H9 (cell line): ENCODE measurements around the gene COMMD10. TPM values are rescaled to one million over a fixed set of nuclear protein-coding genes. Genes with fewer than 3 reads are reported as not detected.

Source experiments
- DNase-seq: peaks from one replicate; pipeline ENCODE4 v3.0.0-alpha.2; 2017
- H2AFZ ChIP-seq: one replicate; pipeline ENCODE4 v1.6.1; 2013; ENCODE audit warnings: mild to moderate bottlenecking, low read length, control low read depth, moderate library complexity
- H2AK5ac ChIP-seq: 2 replicates; pipeline ENCODE4 v1.6.1; 2013; ENCODE audit warnings: low read length, control low read depth, mixed read lengths; ENCODE audit not compliant: insufficient read length
- H2BK120ac ChIP-seq: one replicate; pipeline ENCODE4 v1.6.1; 2013; ENCODE audit warnings: low read depth, mild to moderate bottlenecking, low read length, control low read depth, inconsistent platforms; ENCODE audit not compliant: poor library complexity, severe bottlenecking
- H2BK12ac ChIP-seq: 2 replicates; pipeline ENCODE4 v1.6.1; 2013; ENCODE audit warnings: low read length, control low read depth, mixed read lengths, low read depth; ENCODE audit not compliant: insufficient read length
- H2BK15ac ChIP-seq: 2 replicates; pipeline ENCODE4 v1.6.1; 2013; ENCODE audit warnings: low read depth, low read length, control low read depth
- H2BK20ac ChIP-seq: one replicate; pipeline ENCODE4 v1.6.1; 2013; ENCODE audit warnings: low read depth, mild to moderate bottlenecking, low read length, control low read depth, inconsistent platforms; ENCODE audit not compliant: poor library complexity, severe bottlenecking
- H2BK5ac ChIP-seq: 2 replicates; pipeline ENCODE4 v1.6.1; 2013; ENCODE audit warnings: low read length, control low read depth, mixed read lengths; ENCODE audit not compliant: insufficient read length
- H3K14ac ChIP-seq: 2 replicates; pipeline ENCODE4 v1.6.1; 2013; ENCODE audit warnings: low read length, control low read depth; ENCODE audit not compliant: insufficient read depth
- H3K18ac ChIP-seq: 2 replicates; pipeline ENCODE4 v1.6.1; 2013; ENCODE audit warnings: low read depth, mild to moderate bottlenecking, mixed read lengths, low read length, control low read depth; ENCODE audit not compliant: insufficient read length
- H3K23ac ChIP-seq: 2 replicates; pipeline ENCODE4 v1.6.1; 2013; ENCODE audit warnings: low read length, control low read depth, mixed read lengths, low read depth; ENCODE audit not compliant: insufficient read length
- H3K23me2 ChIP-seq: 2 replicates; pipeline ENCODE4 v1.6.1; 2013; ENCODE audit warnings: low read depth, mild to moderate bottlenecking, mixed read lengths, low read length, control low read depth; ENCODE audit not compliant: insufficient read length, poor library complexity, severe bottlenecking
- H3K27ac ChIP-seq: 2 replicates; pipeline ENCODE4 v1.5.1; 2013; ENCODE audit warnings: low read length, control low read depth, mixed read lengths, low read depth; ENCODE audit not compliant: insufficient read length
- H3K27me3 ChIP-seq: 2 replicates; pipeline ENCODE4 v1.6.1; 2013; ENCODE audit warnings: low read length, control low read depth, inconsistent platforms; ENCODE audit not compliant: insufficient read depth
- H3K4ac ChIP-seq: 2 replicates; pipeline ENCODE4 v1.6.1; 2013; ENCODE audit warnings: low read depth, mild to moderate bottlenecking, control low read depth, inconsistent platforms, low read length, moderate library complexity
- H3K4me1 ChIP-seq: 2 replicates; pipeline ENCODE4 v1.6.1; 2013; ENCODE audit warnings: low read length, control low read depth, inconsistent platforms; ENCODE audit not compliant: insufficient read depth
- H3K4me2 ChIP-seq: 2 replicates; pipeline ENCODE4 v1.6.1; 2013; ENCODE audit warnings: low read length, control low read depth, mixed read lengths; ENCODE audit not compliant: insufficient read length, insufficient read depth
- H3K56ac ChIP-seq: 2 replicates; pipeline ENCODE4 v1.6.1; 2013; ENCODE audit warnings: low read depth, mild to moderate bottlenecking, mixed read lengths, low read length, control low read depth; ENCODE audit not compliant: insufficient read length
- H3K79me1 ChIP-seq: 2 replicates; pipeline ENCODE4 v1.6.1; 2013; ENCODE audit warnings: low read depth, mild to moderate bottlenecking, moderate library complexity, low read length, control low read depth, inconsistent platforms; ENCODE audit not compliant: insufficient read depth, poor library complexity, severe bottlenecking
- H3K79me2 ChIP-seq: 2 replicates; pipeline ENCODE4 v1.6.1; 2013; ENCODE audit warnings: low read length, control low read depth, inconsistent platforms; ENCODE audit not compliant: insufficient read depth
- H3K9ac ChIP-seq: 2 replicates; pipeline ENCODE4 v1.6.1; 2013; ENCODE audit warnings: low read length, control low read depth, mixed read lengths; ENCODE audit not compliant: insufficient read length; ENCODE audit errors: extremely low read depth
- H3K9me3 ChIP-seq: one replicate; pipeline ENCODE4 v1.6.1; 2013; ENCODE audit warnings: low read depth, low read length, inconsistent platforms; ENCODE audit not compliant: control insufficient read depth
- H3T11ph ChIP-seq: one replicate; pipeline ENCODE4 v1.6.1; 2013; ENCODE audit warnings: mild to moderate bottlenecking, low read length, control low read depth, inconsistent platforms
- H4K20me1 ChIP-seq: one replicate; pipeline ENCODE4 v1.6.1; 2013; ENCODE audit not compliant: control insufficient read depth, insufficient read length, insufficient read depth
- H4K5ac ChIP-seq: 2 replicates; pipeline ENCODE4 v1.6.1; 2013; ENCODE audit warnings: low read depth, mild to moderate bottlenecking, mixed read lengths, low read length, control low read depth; ENCODE audit not compliant: insufficient read length
- H4K8ac ChIP-seq: replicated peaks from 2 replicates; pipeline ENCODE4 v1.6.1; 2013; ENCODE audit warnings: low read length, control low read depth, mixed read lengths, low read depth; ENCODE audit not compliant: insufficient read length
- H4K91ac ChIP-seq: 2 replicates; pipeline ENCODE4 v1.6.1; 2013; ENCODE audit warnings: low read depth, mild to moderate bottlenecking, moderate library complexity, mixed read lengths, low read length, control low read depth; ENCODE audit not compliant: insufficient read length
- H3K27ac Mint-ChIP-seq, 3 experiments: 2 replicates in 2 of 3; 3 replicates in 1 of 3; pipeline ENCODE4 v1.8.0; 2020 to 2021; ENCODE audit warnings: mixed read lengths in 3 of 3, mild to moderate bottlenecking in 1 of 3, moderate library complexity in 1 of 3
- H3K27me3 Mint-ChIP-seq: 2 replicates; pipeline ENCODE4 v1.8.0; 2021; ENCODE audit warnings: low read depth, mild to moderate bottlenecking, moderate library complexity, mixed read lengths
- H3K36me3 Mint-ChIP-seq, 3 experiments: 2 replicates in 2 of 3; 3 replicates in 1 of 3; pipeline ENCODE4 v1.8.0; 2020 to 2021; ENCODE audit warnings: low read depth in 3 of 3, mixed read lengths in 3 of 3; ENCODE audit not compliant: insufficient read depth in 1 of 3
- H3K4me1 Mint-ChIP-seq, 2 experiments: 2 replicates each; pipeline ENCODE4 v1.8.0; 2020; ENCODE audit warnings: mixed read lengths in 2 of 2
- H3K4me3 Mint-ChIP-seq, 2 experiments: 2 replicates in 1 of 2; 3 replicates in 1 of 2; pipeline ENCODE4 v1.8.0; 2020 to 2021; ENCODE audit warnings: mild to moderate bottlenecking in 2 of 2, mixed read lengths in 2 of 2, moderate library complexity in 1 of 2
- H3K9me3 Mint-ChIP-seq, 2 experiments: 2 replicates in 1 of 2; 3 replicates in 1 of 2; pipeline ENCODE4 v1.8.0; 2020; ENCODE audit warnings: mild to moderate bottlenecking in 2 of 2, mixed read lengths in 2 of 2, moderate library complexity in 1 of 2
- WGBS: extraction: QIAGEN DNeasy Blood & Tissue Kit; methylation state at CpG from one replicate; pipeline ENCODE4 v1.1.7; 2013; ENCODE audit warnings: missing lambda C conversion rate, low lambda C conversion rate, mixed read lengths; ENCODE audit not compliant: insufficient read length; ENCODE audit errors: extremely low coverage; 5-methylcytosine and 5-hydroxymethylcytosine counted together
- total RNA-seq: library from RNA; stranded (reverse); gene quantifications from 2 replicates; pipeline ENCODE4 v1.2.1, GENCODE V29; 2021
- TF ChIP-seq, protein P1 (sequence below): fragments of 200-600 bp; sonication (generic); conservative IDR thresholded peaks from 3 replicates; pipeline ENCODE4 v1.8.0; 2021; ENCODE audit warnings: antibody characterized with exemption, mild to moderate bottlenecking

The COMMD10 gene
- total RNA-seq, 1 experiment from 2014 or later, result 33.9 TPM

DNA sequence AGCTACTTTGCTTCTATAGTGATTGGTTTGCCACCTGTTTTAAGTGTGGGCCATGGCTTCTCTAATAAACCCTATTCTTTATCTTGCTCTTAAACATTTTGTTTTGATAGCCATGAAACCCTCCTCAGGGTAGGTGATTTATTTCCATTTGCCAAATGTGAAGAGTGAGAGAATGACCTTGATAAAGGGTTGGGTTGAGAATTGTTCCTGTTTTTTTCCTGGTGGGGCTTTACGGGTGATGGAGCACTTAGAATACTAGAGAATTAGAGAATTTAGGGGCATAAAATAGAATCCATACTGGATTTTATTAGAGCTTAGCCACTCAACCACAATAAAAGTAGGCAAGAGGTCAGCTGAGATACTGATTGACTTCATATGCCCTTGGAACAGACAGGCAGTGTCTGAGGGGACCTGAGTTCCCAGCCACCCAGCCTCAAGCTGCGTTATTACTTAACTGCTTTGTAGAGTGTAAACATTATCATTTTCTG is 68.9 kb downstream of the COMMD10 start:
- no peak overlapping the region for H3K56ac ChIP-seq
- H3K27ac Mint-ChIP-seq, result no peak overlapping the region
- no peak overlapping the region for H3T11ph ChIP-seq
- no peaks in the 10 kb centered on the region; a peak in 1 of 7 replicates for H3K36me3 Mint-ChIP-seq
- no peak overlapping the region for H2BK20ac ChIP-seq
- no peaks in the 10 kb centered on the region for H3K27me3 ChIP-seq
- H3K9me3 Mint-ChIP-seq, result no peaks in the 10 kb centered on the region
- no peak overlapping the region for H3K18ac ChIP-seq
- no peak for DNase-seq
- H3K79me2 ChIP-seq, result no peaks in the 10 kb centered on the region
- H3K9ac ChIP-seq, result no peak overlapping the region
- H3K4me1 ChIP-seq, result no peaks in the 10 kb centered on the region
- H2AFZ ChIP-seq, result no peak overlapping the region
- H4K5ac ChIP-seq, result no peak overlapping the region
- no peaks in the 10 kb centered on the region for H3K27me3 Mint-ChIP-seq
- H2BK120ac ChIP-seq, result no peak overlapping the region
- no peak overlapping the region for H3K27ac ChIP-seq
- H4K91ac ChIP-seq, result no peak overlapping the region
- no peak overlapping the region for H3K14ac ChIP-seq
- no peak overlapping the region for H4K8ac ChIP-seq
- no peaks in the 10 kb centered on the region for H3K4me1 Mint-ChIP-seq
- H3K4me2 ChIP-seq, result no peak overlapping the region
- no peak overlapping the region for H2BK15ac ChIP-seq
- no peak overlapping the region for H2AK5ac ChIP-seq
- whole genome bisulfite sequencing, result no CpG with 5 or more reads among the region's 2 CpGs
- H3K79me1 ChIP-seq, result no peaks in the 10 kb centered on the region
- H3K4ac ChIP-seq, result no peak overlapping the region
- H3K4me3 Mint-ChIP-seq, result no peak overlapping the region
- H3K23me2 ChIP-seq, result no peaks in the 10 kb centered on the region
- no peak overlapping the region for H2BK12ac ChIP-seq
- H3K23ac ChIP-seq, result no peak overlapping the region
- H2BK5ac ChIP-seq, result no peak overlapping the region
- no peaks in the 10 kb centered on the region for H4K20me1 ChIP-seq
- TF ChIP-seq, protein P1, sequence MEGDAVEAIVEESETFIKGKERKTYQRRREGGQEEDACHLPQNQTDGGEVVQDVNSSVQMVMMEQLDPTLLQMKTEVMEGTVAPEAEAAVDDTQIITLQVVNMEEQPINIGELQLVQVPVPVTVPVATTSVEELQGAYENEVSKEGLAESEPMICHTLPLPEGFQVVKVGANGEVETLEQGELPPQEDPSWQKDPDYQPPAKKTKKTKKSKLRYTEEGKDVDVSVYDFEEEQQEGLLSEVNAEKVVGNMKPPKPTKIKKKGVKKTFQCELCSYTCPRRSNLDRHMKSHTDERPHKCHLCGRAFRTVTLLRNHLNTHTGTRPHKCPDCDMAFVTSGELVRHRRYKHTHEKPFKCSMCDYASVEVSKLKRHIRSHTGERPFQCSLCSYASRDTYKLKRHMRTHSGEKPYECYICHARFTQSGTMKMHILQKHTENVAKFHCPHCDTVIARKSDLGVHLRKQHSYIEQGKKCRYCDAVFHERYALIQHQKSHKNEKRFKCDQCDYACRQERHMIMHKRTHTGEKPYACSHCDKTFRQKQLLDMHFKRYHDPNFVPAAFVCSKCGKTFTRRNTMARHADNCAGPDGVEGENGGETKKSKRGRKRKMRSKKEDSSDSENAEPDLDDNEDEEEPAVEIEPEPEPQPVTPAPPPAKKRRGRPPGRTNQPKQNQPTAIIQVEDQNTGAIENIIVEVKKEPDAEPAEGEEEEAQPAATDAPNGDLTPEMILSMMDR, result no peak
- no peaks in the 10 kb centered on the region for H3K9me3 ChIP-seq
